HG02840 (cell line): ENCODE measurements around the gene MALRD1.

ENCODE experiments used
- ATAC-seq: cut with Tn5 transposase; IDR thresholded peaks from one replicate; pipeline ENCODE4 v1.9.1; 2021; ENCODE audit warnings: mild to moderate bottlenecking, moderate library complexity, moderate number of reproducible peaks; ENCODE audit not compliant: unreplicated experiment, low FRiP score

MALRD1 gene

GRCh38 chr10:19048489-19048888 is at the start of gene MALRD1:
MALRD1 (plus strand) TSS chr10:19048801; CDS start chr10:19048939, 138 bp downstream.
- ATAC-seq, result no peak

- ATAC-seq, result no peak
Measured at GRCh38 chr10:19003341-19003740, 45.3 kb upstream of the MALRD1 start.

GRCh38 chr10:19012111-19012510 is 36.5 kb upstream of the MALRD1 start:
- no peak for ATAC-seq

GRCh38 chr10:19014034-19014433 is 34.6 kb upstream of the MALRD1 start:
- ATAC-seq, result no peak

- ATAC-seq, result no peak
Measured at GRCh38 chr10:19014498-19014897, 34.1 kb upstream of the MALRD1 start.

GRCh38 chr10:19017116-19017890 is 31.3 kb upstream of the MALRD1 start:
- ATAC-seq, result no peak

GRCh38 chr10:19021162-19021561 is 27.4 kb upstream of the MALRD1 start:
- ATAC-seq, result no peak

GRCh38 chr10:19024611-19025010 is 24.0 kb upstream of the MALRD1 start:
- ATAC-seq, result no peak

GRCh38 chr10:19031763-19032162 is 16.8 kb upstream of the MALRD1 start:
- ATAC-seq, result no peak

GRCh38 chr10:19033741-19034140 is 14.9 kb upstream of the MALRD1 start:
- no peak for ATAC-seq

- ATAC-seq, result no peak
Measured at GRCh38 chr10:19041171-19041570, 7.4 kb upstream of the MALRD1 start.

- no peak for ATAC-seq
Measured at GRCh38 chr10:19043431-19043830, 5.2 kb upstream of the MALRD1 start.

GRCh38 chr10:19046679-19047078 is 1.9 kb upstream of the MALRD1 start:
- ATAC-seq, result no peak

GRCh38 chr10:19048891-19049290 is 290 bp downstream of the MALRD1 start:
- ATAC-seq, result no peak

GRCh38 chr10:19049567-19049966 is 966 bp downstream of the MALRD1 start:
- no peak for ATAC-seq

GRCh38 chr10:19054289-19054835 is 5.8 kb downstream of the MALRD1 start:
- no peak for ATAC-seq

- no peak for ATAC-seq
Measured at GRCh38 chr10:19058046-19058445, 9.4 kb downstream of the MALRD1 start.

- no peak for ATAC-seq
Measured at GRCh38 chr10:19063986-19064385, 15.4 kb downstream of the MALRD1 start.

GRCh38 chr10:19071946-19072345 is 23.3 kb downstream of the MALRD1 start:
- ATAC-seq, result no peak

- ATAC-seq, result no peak
Measured at GRCh38 chr10:19077276-19077675, 28.7 kb downstream of the MALRD1 start.

- no peak for ATAC-seq
Measured at GRCh38 chr10:19096501-19097073, 48.0 kb downstream of the MALRD1 start.

GRCh38 chr10:19097151-19097550 is 48.5 kb downstream of the MALRD1 start:
- ATAC-seq, result no peak
